IMR-90 (cell line): ENCODE results near the gene SLC22A31. TPM values are rescaled to one million over a fixed set of nuclear protein-coding genes. Genes with fewer than 3 reads are reported as not detected.

Experiments
- ATAC-seq: fragments of 200-7000 bp; cut with Tn5 transposase; 2 replicates; pipeline ENCODE4 v1.9.1; 2020; ENCODE audit warnings: low read depth, mild to moderate bottlenecking, moderate library complexity
- BruUV-seq: library from RNA; stranded (reverse); fragments of 400-500 nt; replicated peaks from 2 replicates; lab custom pipeline; 2021; lab: Mats Ljungman, UMichigan
- CTCF ChIA-PET: fragments of 300-600 bp; formaldehyde crosslinking; extraction: SDS; loops from one replicate; lab custom pipeline; 2021; ENCODE audit warnings: antibody characterized with exemption; lab: Yijun Ruan, JAX
- POLR2A ChIA-PET: fragments of 300-600 bp; sonication (Branson Sonifier 250); formaldehyde crosslinking; loops from one replicate; lab custom pipeline; 2022; ENCODE audit warnings: antibody characterized with exemption; ENCODE audit not compliant: unreplicated experiment; lab: Charles Lee
- DNase-seq: peaks from one replicate; pipeline ENCODE4 v3.0.0; 2013
- H2AFZ ChIP-seq: replicated peaks from 2 replicates; pipeline ENCODE3; 2013; ENCODE audit warnings: low read length, mild to moderate bottlenecking; ENCODE audit not compliant: poor library complexity
- H2AK5ac ChIP-seq: 2 replicates; pipeline ENCODE4 v1.6.1; 2013; ENCODE audit warnings: low read depth, low read length, inconsistent platforms
- H2AK9ac ChIP-seq: replicated peaks from 2 replicates; pipeline ENCODE3; 2013; ENCODE audit warnings: mild to moderate bottlenecking, low read depth, low read length, moderate library complexity; ENCODE audit not compliant: poor library complexity
- H2BK120ac ChIP-seq: 2 replicates; pipeline ENCODE4 v1.6.1; 2013; ENCODE audit warnings: low read depth, low read length, inconsistent platforms
- H2BK15ac ChIP-seq: 3 replicates; pipeline ENCODE4 v1.6.1; 2013; ENCODE audit warnings: low read depth, low read length, inconsistent platforms
- H2BK20ac ChIP-seq: 2 replicates; pipeline ENCODE4 v1.6.1; 2013; ENCODE audit warnings: low read depth, mild to moderate bottlenecking, inconsistent platforms, low read length, moderate library complexity
- H2BK5ac ChIP-seq: 2 replicates; pipeline ENCODE4 v1.6.1; 2013; ENCODE audit warnings: mild to moderate bottlenecking, low read depth, low read length, inconsistent platforms; ENCODE audit not compliant: poor library complexity, severe bottlenecking
- H3K14ac ChIP-seq: replicated peaks from 2 replicates; pipeline ENCODE4 v1.6.1; 2013; ENCODE audit warnings: low read depth, low read length, inconsistent platforms
- H3K18ac ChIP-seq: 2 replicates; pipeline ENCODE4 v1.6.1; 2013; ENCODE audit warnings: low read depth, low read length, control low read depth
- H3K23ac ChIP-seq: 2 replicates; pipeline ENCODE4 v1.6.1; 2013; ENCODE audit warnings: low read depth, low read length, inconsistent platforms
- H3K27ac ChIP-seq: 2 replicates; pipeline ENCODE4 v1.5.1; 2013; ENCODE audit warnings: mild to moderate bottlenecking, control low read depth, low read length; ENCODE audit not compliant: insufficient read depth
- H3K27me3 ChIP-seq: 2 replicates; pipeline ENCODE4 v1.6.1; 2013; ENCODE audit warnings: low read length; ENCODE audit not compliant: control insufficient read depth, insufficient read depth
- H3K36me3 ChIP-seq: 2 replicates; pipeline ENCODE4 v1.6.1; 2013; ENCODE audit warnings: low read length, mixed read lengths; ENCODE audit not compliant: control insufficient read depth, insufficient read depth
- H3K4ac ChIP-seq: 2 replicates; pipeline ENCODE4 v1.6.1; 2013; ENCODE audit warnings: low read depth, low read length, inconsistent platforms
- H3K4me1 ChIP-seq: 2 replicates; pipeline ENCODE4 v1.6.1; 2013; ENCODE audit warnings: low read length, mixed read lengths; ENCODE audit not compliant: control insufficient read depth, insufficient read depth
- H3K4me2 ChIP-seq: 2 replicates; pipeline ENCODE4 v1.6.1; 2013; ENCODE audit warnings: low read depth, mild to moderate bottlenecking, control low read depth, low read length, moderate library complexity
- H3K4me3 ChIP-seq: 2 replicates; pipeline ENCODE4 v1.5.1; 2013; ENCODE audit warnings: low read depth, mild to moderate bottlenecking, control low read depth, low read length, moderate library complexity; ENCODE audit not compliant: insufficient read depth
- H3K56ac ChIP-seq: 2 replicates; pipeline ENCODE4 v1.6.1; 2013; ENCODE audit warnings: low read length, inconsistent platforms; ENCODE audit not compliant: insufficient read depth; ENCODE audit errors: extremely low read depth
- H3K79me1 ChIP-seq, 2 experiments: 2 replicates each; pipeline ENCODE4 v1.6.1; 2013; ENCODE audit warnings: low read length in 2 of 2, inconsistent platforms in 1 of 2, low read depth in 1 of 2
- H3K9ac ChIP-seq: 2 replicates; pipeline ENCODE4 v1.6.1; 2013; ENCODE audit warnings: low read depth, low read length, control low read depth
- H3K9me1 ChIP-seq: 2 replicates; pipeline ENCODE4 v1.6.1; 2013; ENCODE audit warnings: low read length, inconsistent platforms; ENCODE audit not compliant: insufficient read depth
- H3K9me3 ChIP-seq: 2 replicates; pipeline ENCODE4 v1.6.1; 2013; ENCODE audit warnings: low read length; ENCODE audit not compliant: control insufficient read depth, insufficient read depth
- H4K20me1 ChIP-seq: 2 replicates; pipeline ENCODE4 v1.6.1; 2013; ENCODE audit warnings: low read length, inconsistent platforms; ENCODE audit not compliant: insufficient read depth
- H4K5ac ChIP-seq: 2 replicates; pipeline ENCODE4 v1.6.1; 2013; ENCODE audit warnings: mild to moderate bottlenecking, low read depth, low read length, control low read depth
- H4K8ac ChIP-seq, 2 experiments: 2 replicates each; pipeline ENCODE4 v1.6.1; 2013; ENCODE audit warnings: low read depth in 2 of 2, low read length in 2 of 2, control low read depth in 1 of 2, inconsistent platforms in 1 of 2
- H4K91ac ChIP-seq: 2 replicates; pipeline ENCODE4 v1.6.1; 2013; ENCODE audit warnings: low read depth, low read length, inconsistent platforms; ENCODE audit not compliant: insufficient read depth
- BHLHE40 ChIP-seq: fragments of 150-350 bp; IDR thresholded peaks from 2 replicates; pipeline ENCODE4 v1.6.1; 2016; ENCODE audit warnings: mild to moderate bottlenecking, low read depth, low read length
- CEBPB ChIP-seq: IDR thresholded peaks from 2 replicates; pipeline ENCODE4 v1.6.1; 2012; ENCODE audit warnings: low read depth, low read length, improper control_type of control experiment
- CHD1 ChIP-seq: IDR thresholded peaks from 2 replicates; pipeline ENCODE4 v1.6.1; 2012; ENCODE audit warnings: low read depth, low read length, improper control_type of control experiment
- CTCF ChIP-seq: conservative IDR thresholded peaks from 2 replicates; pipeline ENCODE4 v1.5.1; 2012; ENCODE audit warnings: mild to moderate bottlenecking, low read depth, low read length, improper control_type of control experiment
- ELK1 ChIP-seq: fragments of 150-350 bp; IDR thresholded peaks from 2 replicates; pipeline ENCODE4 v1.6.1; 2016; ENCODE audit warnings: low read depth, mild to moderate bottlenecking, low read length, moderate library complexity, borderline replicate concordance
- FOS ChIP-seq: fragments of 150-350 bp; IDR thresholded peaks from 2 replicates; pipeline ENCODE4 v1.6.1; 2016; ENCODE audit warnings: low read depth, low read length
- MAFK ChIP-seq: IDR thresholded peaks from 2 replicates; pipeline ENCODE4 v1.6.1; 2012; ENCODE audit warnings: low read depth, low read length, improper control_type of control experiment
- MAZ ChIP-seq: IDR thresholded peaks from 2 replicates; pipeline ENCODE4 v1.6.1; 2012; ENCODE audit warnings: low read depth, mild to moderate bottlenecking, low read length, improper control_type of control experiment, moderate library complexity, borderline replicate concordance
- MXI1 ChIP-seq: IDR thresholded peaks from 2 replicates; pipeline ENCODE4 v1.6.1; 2012; ENCODE audit warnings: low read depth, mild to moderate bottlenecking, low read length, moderate library complexity, borderline replicate concordance
- NFE2L2 ChIP-seq: fragments of 150-350 bp; IDR thresholded peaks from 2 replicates; pipeline ENCODE4 v1.6.1; 2016; ENCODE audit warnings: low read depth, mild to moderate bottlenecking, low read length
- POLR2A ChIP-seq: IDR thresholded peaks from 2 replicates; pipeline ENCODE4 v1.6.1; 2012; ENCODE audit warnings: mild to moderate bottlenecking, low read depth, low read length
- RAD21 ChIP-seq: IDR thresholded peaks from 2 replicates; pipeline ENCODE4 v1.6.1; 2012; ENCODE audit warnings: low read length, improper control_type of control experiment
- RCOR1 ChIP-seq: IDR thresholded peaks from 2 replicates; pipeline ENCODE4 v1.6.1; 2012; ENCODE audit warnings: mild to moderate bottlenecking, low read length, improper control_type of control experiment; ENCODE audit not compliant: insufficient replicate concordance
- RFX5 ChIP-seq: IDR thresholded peaks from 2 replicates; pipeline ENCODE4 v1.8.0; 2012; ENCODE audit warnings: low read depth, mild to moderate bottlenecking, low read length, moderate library complexity
- SMC3 ChIP-seq: fragments of 150-350 bp; IDR thresholded peaks from 2 replicates; pipeline ENCODE4 v1.6.1; 2016; ENCODE audit warnings: low read depth, mild to moderate bottlenecking, antibody characterized with exemption, low read length, moderate library complexity
- USF2 ChIP-seq: fragments of 150-350 bp; IDR thresholded peaks from 2 replicates; pipeline ENCODE4 v1.6.1; 2017; ENCODE audit warnings: mild to moderate bottlenecking, antibody characterized with exemption, low read length, low read depth
- WGBS, 2 experiments: methylation state at CpG; one replicate each; pipeline versions ENCODE4 v1.1.5 to v1.1.7; 2013; ENCODE audit warnings: missing lambda C conversion rate in 2 of 2; ENCODE audit not compliant: insufficient read length in 1 of 2; ENCODE audit errors: extremely low coverage in 2 of 2; 5-methylcytosine and 5-hydroxymethylcytosine counted together
- dilution Hi-C: fragments of 300-500 bp; cut with HindIII; formaldehyde crosslinking; loops from one replicate; pipeline ENCODE4 v1.14.3; 2018; ENCODE audit warnings: low sequenced_read_pairs; ENCODE audit not compliant: unreplicated experiment
- in situ Hi-C: fragments of 300-500 bp; cut with MboI; formaldehyde crosslinking; loops from 3 replicates; pipeline ENCODE4 v1.14.3; 2019; ENCODE audit warnings: low sequenced_read_pairs, inconsistent platforms, mixed read lengths
- intact Hi-C: fragments of 100-400 bp; cut with micrococcal nuclease; formaldehyde crosslinking; loops from 2 replicates; pipeline ENCODE4 v1.10.0; 2022
- polyA plus RNA-seq, 3 experiments: library from polyadenylated mRNA; depleted of rRNA; stranded (reverse); fragments of >200 nt; gene quantifications; 2 replicates each; pipeline ENCODE4 v1.2.3, GENCODE V29; 2012; ENCODE audit warnings: low replicate concordance in 1 of 3
- total RNA-seq: library from RNA; depleted of rRNA; stranded (reverse); fragments of >200 nt; gene quantifications from 2 replicates; pipeline ENCODE4 v1.2.3, GENCODE V29; 2012

SLC22A31 gene
- total and polyA plus RNA-seq, 2 of the 4 experiments (the other 2 are of a cell fraction) = 0.18 to 5.5 TPM

- Histone ChIP-seq H3K79me1 (no peaks in the 10 kb centered on the region), H2AK9ac (peak overlapping the region; percentile 61), H3K4me1 (peaks cover 7% of the 10 kb centered on the region), H3K14ac (peak overlapping the region; percentile 59; the same call in 1 of the 2 replicates), H2BK20ac (no peak overlapping the region), H4K91ac (no peak overlapping the region), H2AFZ (peak overlapping the region; percentile 90), H3K27me3 (peaks cover 37% of the 10 kb centered on the region), H3K9me3 (peaks cover 8% of the 10 kb centered on the region), H3K4ac (no peak overlapping the region), H3K27ac (no peak overlapping the region), H2BK5ac (no peak overlapping the region), H3K9me1 (no peaks in the 10 kb centered on the region), H2BK120ac (no peak overlapping the region), H3K36me3 (no peaks in the 10 kb centered on the region), H3K18ac (no peak overlapping the region), H3K4me2 (peak overlapping the region; percentile 97), H2BK15ac (peak overlapping the region; percentile 33; the same call in 1 of the 3 replicates), H3K9ac (no peak overlapping the region), H4K8ac (no peak overlapping the region), H4K5ac (no peak overlapping the region), H2AK5ac (no peak overlapping the region), H4K20me1 (peaks cover 7% of the 10 kb centered on the region; the same call in 1 of the 2 replicates), H3K23ac (no peak overlapping the region), H3K4me3 (peak overlapping the region; percentile 76), H3K56ac (no peak overlapping the region)
- intact Hi-C loops (no loop called here), in situ Hi-C loops (no loop called here), dilution Hi-C loops (no loop called here)
- no TSS peak for BruUV-seq
- ChIA-PET CTCF (no interaction called here), POLR2A (no interaction called here)
- DNase-seq (no peak), ATAC-seq (peak; percentile 24; the same call in 1 of the 2 replicates)
- 1% methylated on average over 43 of the region's 58 CpGs; no CpG with 5 or more reads in 1 of the 2 experiments for WGBS, 2 experiments
- TF ChIP-seq CEBPB (no peak), BHLHE40 (no peak), CTCF (no peak), POLR2A (no peak), MXI1 (no peak), NFE2L2 (no peak), RAD21 (no peak), MAFK (no peak), CHD1 (no peak), FOS (no peak), ELK1 (no peak), SMC3 (no peak), RFX5 (no peak), USF2 (no peak), MAZ (no peak), RCOR1 (no peak)
These were observed 594 bp upstream of the SLC22A31 start for GRCh38 chr16:89200850-89201411.
